ENCODE data around the gene TXLNB. TPM values are rescaled to one million over a fixed set of nuclear protein-coding genes. Genes with fewer than 3 reads are reported as not detected.
A peak's percentile ranks its signal among the peaks of the same experiment; 100 is the strongest.

Gene TXLNB
- total RNA-seq, 2 donors from 2014 or later, result 0.42 to 0.52 TPM

- Mint-ChIP-seq H3K4me1 (peaks cover 42% of the 10 kb centered on the region), H3K4me3 (peak overlapping the region; percentile 84), H3K27ac (peak overlapping the region; percentile 96), H3K27me3 (no peaks in the 10 kb centered on the region), H3K36me3 (ENCODE audit: low read depth) (peaks cover 2% of the 10 kb centered on the region)
- DNase-seq (no peak), ATAC-seq (no peak)
- H3K9me3 ChIP-seq (ENCODE audit: control insufficient read depth, low read length, poor library complexity, severe bottlenecking), result no peaks in the 10 kb centered on the region
Observed at GRCh38 chr6:139251691-139252390, 40.0 kb downstream of the TXLNB start.

- H3K9me3 ChIP-seq (ENCODE audit: control insufficient read depth, low read length, poor library complexity, severe bottlenecking), result no peaks in the 10 kb centered on the region
- H3K36me3 Mint-ChIP-seq (ENCODE audit: low read depth), result peaks cover 2% of the 10 kb centered on the region
- H3K4me3 Mint-ChIP-seq, result peak overlapping the region; percentile 84
- ATAC-seq, result peak; percentile 50
- H3K4me1 Mint-ChIP-seq, result peaks cover 36% of the 10 kb centered on the region
- no peak for DNase-seq
- H3K27me3 Mint-ChIP-seq, result no peaks in the 10 kb centered on the region
- peak overlapping the region; percentile 96 for H3K27ac Mint-ChIP-seq
Observed at GRCh38 chr6:139251045-139251690, 40.6 kb downstream of the TXLNB start.

- peak; percentile 18 to 44 (median 33) for DNase-seq
- H3K36me3 Mint-ChIP-seq (ENCODE audit: low read depth), result peaks cover 2% of the 10 kb centered on the region
- H3K27ac Mint-ChIP-seq, result peak overlapping the region; percentile 96
- ATAC-seq, result peak; percentile 95
- H3K4me1 Mint-ChIP-seq, result peaks cover 34% of the 10 kb centered on the region
- no peaks in the 10 kb centered on the region for H3K9me3 ChIP-seq (ENCODE audit: control insufficient read depth, low read length, poor library complexity, severe bottlenecking)
- H3K4me3 Mint-ChIP-seq, result peak overlapping the region; percentile 84
- no peaks in the 10 kb centered on the region for H3K27me3 Mint-ChIP-seq
Observed at GRCh38 chr6:139250296-139251044, 41.3 kb downstream of the TXLNB start.

- ATAC-seq (no peak), DNase-seq (no peak)
- H3K27ac Mint-ChIP-seq, result peak overlapping the region; percentile 96
- H3K36me3 Mint-ChIP-seq (ENCODE audit: low read depth), result peaks cover 2% of the 10 kb centered on the region
- H3K4me3 Mint-ChIP-seq, result peak overlapping the region; percentile 70
- H3K4me1 Mint-ChIP-seq, result peaks cover 41% of the 10 kb centered on the region
- no peaks in the 10 kb centered on the region for H3K27me3 Mint-ChIP-seq
- H3K9me3 ChIP-seq (ENCODE audit: control insufficient read depth, low read length, poor library complexity, severe bottlenecking), result no peaks in the 10 kb centered on the region
Observed at GRCh38 chr6:139249395-139249794, 42.4 kb downstream of the TXLNB start.

GRCh38 chr6:139248911-139249310 is 42.9 kb downstream of the TXLNB start:
- Mint-ChIP-seq H3K4me1 (peaks cover 37% of the 10 kb centered on the region), H3K36me3 (ENCODE audit: low read depth) (peaks cover 2% of the 10 kb centered on the region), H3K4me3 (peak overlapping the region; percentile 31), H3K27ac (peak overlapping the region; percentile 96), H3K27me3 (no peaks in the 10 kb centered on the region)
- DNase-seq (no peak), ATAC-seq (no peak)
- H3K9me3 ChIP-seq (ENCODE audit: control insufficient read depth, low read length, poor library complexity, severe bottlenecking), result no peaks in the 10 kb centered on the region

- DNase-seq, result no peak
- Mint-ChIP-seq H3K4me3 (no peak overlapping the region), H3K4me1 (peaks cover 37% of the 10 kb centered on the region), H3K27me3 (no peaks in the 10 kb centered on the region), H3K36me3 (ENCODE audit: low read depth) (peaks cover 2% of the 10 kb centered on the region), H3K27ac (no peak overlapping the region)
- no peak for ATAC-seq
- H3K9me3 ChIP-seq (ENCODE audit: control insufficient read depth, low read length, poor library complexity, severe bottlenecking), result no peaks in the 10 kb centered on the region
Observed at GRCh38 chr6:139247618-139248017, 44.2 kb downstream of the TXLNB start.

GRCh38 chr6:139243536-139243935 is 48.3 kb downstream of the TXLNB start:
- Mint-ChIP-seq H3K27me3 (no peaks in the 10 kb centered on the region), H3K4me3 (no peak overlapping the region), H3K4me1 (peaks cover 19% of the 10 kb centered on the region)

GRCh38 chr6:139242457-139243240 is 49.1 kb downstream of the TXLNB start:
- no peaks in the 10 kb centered on the region for H3K36me3 Mint-ChIP-seq (ENCODE audit: low read depth)
- H3K4me3 Mint-ChIP-seq, result no peak overlapping the region

More at GRCh38 chr6:139243536-139243935, 48.3 kb downstream of the TXLNB start:
- H3K9me3 ChIP-seq (ENCODE audit: control insufficient read depth, low read length, poor library complexity, severe bottlenecking), result no peaks in the 10 kb centered on the region
- no peak for DNase-seq
- H3K36me3 Mint-ChIP-seq (ENCODE audit: low read depth), result no peaks in the 10 kb centered on the region
- ATAC-seq, result no peak
- H3K27ac Mint-ChIP-seq, result no peak overlapping the region

GRCh38 chr6:139240161-139241010 is 51.4 kb downstream of the TXLNB start:
- Mint-ChIP-seq H3K4me3 (no peak overlapping the region), H3K27me3 (no peaks in the 10 kb centered on the region), H3K27ac (peak overlapping the region; percentile 43), H3K4me1 (peaks cover 19% of the 10 kb centered on the region), H3K36me3 (ENCODE audit: low read depth) (no peaks in the 10 kb centered on the region)
- no peak for ATAC-seq
- no peaks in the 10 kb centered on the region for H3K9me3 ChIP-seq (ENCODE audit: control insufficient read depth, low read length, poor library complexity, severe bottlenecking)
- DNase-seq, result no peak

More at GRCh38 chr6:139242457-139243240, 49.1 kb downstream of the TXLNB start:
- H3K9me3 ChIP-seq (ENCODE audit: control insufficient read depth, low read length, poor library complexity, severe bottlenecking), result no peaks in the 10 kb centered on the region
- DNase-seq (no peak), ATAC-seq (no peak)
- Mint-ChIP-seq H3K27me3 (no peaks in the 10 kb centered on the region), H3K4me1 (peaks cover 19% of the 10 kb centered on the region), H3K27ac (no peak overlapping the region)

- Mint-ChIP-seq H3K4me3 (no peak overlapping the region), H3K36me3 (ENCODE audit: low read depth) (no peaks in the 10 kb centered on the region), H3K27me3 (no peaks in the 10 kb centered on the region), H3K4me1 (peaks cover 13% of the 10 kb centered on the region), H3K27ac (peak overlapping the region; percentile 43)
- no peaks in the 10 kb centered on the region for H3K9me3 ChIP-seq (ENCODE audit: control insufficient read depth, low read length, poor library complexity, severe bottlenecking)
- ATAC-seq (no peak), DNase-seq (no peak)
Observed at GRCh38 chr6:139239064-139239463, 52.7 kb downstream of the TXLNB start.

GRCh38 chr6:139236105-139236504 is 55.7 kb downstream of the TXLNB start:
- H3K4me1 Mint-ChIP-seq, result peaks cover 10% of the 10 kb centered on the region
- no peak overlapping the region for H3K4me3 Mint-ChIP-seq
- ATAC-seq (no peak), DNase-seq (no peak)
- no peaks in the 10 kb centered on the region for H3K27me3 Mint-ChIP-seq
- no peaks in the 10 kb centered on the region for H3K9me3 ChIP-seq (ENCODE audit: control insufficient read depth, low read length, poor library complexity, severe bottlenecking)
- H3K27ac Mint-ChIP-seq, result no peak overlapping the region
- H3K36me3 Mint-ChIP-seq (ENCODE audit: low read depth), result no peaks in the 10 kb centered on the region

GRCh38 chr6:139235661-139236060 is 56.1 kb downstream of the TXLNB start:
- Mint-ChIP-seq H3K27ac (no peak overlapping the region), H3K36me3 (ENCODE audit: low read depth) (no peaks in the 10 kb centered on the region), H3K4me3 (no peak overlapping the region), H3K4me1 (peaks cover 9% of the 10 kb centered on the region), H3K27me3 (no peaks in the 10 kb centered on the region)
- no peak for DNase-seq
- no peaks in the 10 kb centered on the region for H3K9me3 ChIP-seq (ENCODE audit: control insufficient read depth, low read length, poor library complexity, severe bottlenecking)
- no peak for ATAC-seq
